ENCODE measurements around the gene SPAG9.
"Not testable (repeated sequence)": the region's sequence is repeated elsewhere in the genome, so short reads cannot be mapped to it uniquely, and the experiment has no call there.

Gene SPAG9

GRCh38 chr17:51103451-51103850 is 17.2 kb downstream of the SPAG9 start:
- H3K9ac ChIP-seq (ENCODE audit: low read depth, low read length) = no peak overlapping the region
- H3K4me1 ChIP-seq (ENCODE audit: control insufficient read depth, insufficient read depth, low read length) = peaks cover 2% of the 10 kb centered on the region
- H3K4me3 ChIP-seq (ENCODE audit: low read length) = no peak overlapping the region
- no peaks in the 10 kb centered on the region for H3K27me3 ChIP-seq (ENCODE audit: control insufficient read depth, insufficient read depth, low read length)
- no peak overlapping the region for H3K4me2 ChIP-seq (ENCODE audit: low read length)
- peaks cover 4% of the 10 kb centered on the region for H3K36me3 ChIP-seq (ENCODE audit: insufficient read depth, low read length)
- H3K9me3 ChIP-seq (replicated peaks; ENCODE audit: low read length) = no peaks in the 10 kb centered on the region

- Histone ChIP-seq H3K4me3 (ENCODE audit: low read length) (no peak overlapping the region), H3K27me3 (ENCODE audit: control insufficient read depth, insufficient read depth, low read length) (no peaks in the 10 kb centered on the region), H3K4me1 (ENCODE audit: control insufficient read depth, insufficient read depth, low read length) (peaks cover 2% of the 10 kb centered on the region), H3K9me3 (replicated peaks; ENCODE audit: low read length) (no peaks in the 10 kb centered on the region), H3K9ac (ENCODE audit: low read depth, low read length) (no peak overlapping the region), H3K4me2 (ENCODE audit: low read length) (no peak overlapping the region), H3K36me3 (ENCODE audit: insufficient read depth, low read length) (peaks cover 4% of the 10 kb centered on the region)
Measured at GRCh38 chr17:51103050-51103449, 17.6 kb downstream of the SPAG9 start.

GRCh38 chr17:51097708-51098446 is 22.8 kb downstream of the SPAG9 start:
- H3K4me2 ChIP-seq (ENCODE audit: low read length) = no peak overlapping the region
- H3K9ac ChIP-seq (ENCODE audit: low read depth, low read length) = no peak overlapping the region
- H3K4me1 ChIP-seq (ENCODE audit: control insufficient read depth, insufficient read depth, low read length) = no peaks in the 10 kb centered on the region
- H3K4me3 ChIP-seq (ENCODE audit: low read length) = no peak overlapping the region
- H3K36me3 ChIP-seq (ENCODE audit: insufficient read depth, low read length) = peaks cover 9% of the 10 kb centered on the region
- no peaks in the 10 kb centered on the region for H3K27me3 ChIP-seq (ENCODE audit: control insufficient read depth, insufficient read depth, low read length)
- H3K9me3 ChIP-seq (replicated peaks; ENCODE audit: low read length) = no peaks in the 10 kb centered on the region

GRCh38 chr17:51091635-51092034 is 29.0 kb downstream of the SPAG9 start:
- Histone ChIP-seq H3K4me2 (ENCODE audit: low read length) (no peak overlapping the region), H3K4me1 (ENCODE audit: control insufficient read depth, insufficient read depth, low read length) (peaks cover 11% of the 10 kb centered on the region), H3K4me3 (ENCODE audit: low read length) (no peak overlapping the region), H3K9ac (ENCODE audit: low read depth, low read length) (no peak overlapping the region), H3K27me3 (ENCODE audit: control insufficient read depth, insufficient read depth, low read length) (no peaks in the 10 kb centered on the region), H3K36me3 (ENCODE audit: insufficient read depth, low read length) (peaks cover 4% of the 10 kb centered on the region), H3K9me3 (replicated peaks; ENCODE audit: low read length) (no peaks in the 10 kb centered on the region)

- H3K36me3 ChIP-seq (ENCODE audit: insufficient read depth, low read length); H3K9ac ChIP-seq (ENCODE audit: low read depth, low read length); H3K4me3 ChIP-seq (ENCODE audit: low read length); H3K27me3 ChIP-seq (ENCODE audit: control insufficient read depth, insufficient read depth, low read length); H3K4me2 ChIP-seq (ENCODE audit: low read length); H3K9me3 ChIP-seq (replicated peaks; ENCODE audit: low read length): not testable (repeated sequence)
- H3K4me1 ChIP-seq (ENCODE audit: control insufficient read depth, insufficient read depth, low read length) = peaks cover 36% of the 10 kb centered on the region
Measured at GRCh38 chr17:51088868-51089267, 31.8 kb downstream of the SPAG9 start.

- Histone ChIP-seq H3K36me3 (ENCODE audit: insufficient read depth, low read length) (no peaks in the 10 kb centered on the region), H3K4me2 (ENCODE audit: low read length) (no peak overlapping the region), H3K4me1 (ENCODE audit: control insufficient read depth, insufficient read depth, low read length) (peaks cover 37% of the 10 kb centered on the region), H3K9me3 (replicated peaks; ENCODE audit: low read length) (no peaks in the 10 kb centered on the region), H3K4me3 (ENCODE audit: low read length) (no peak overlapping the region), H3K27me3 (ENCODE audit: control insufficient read depth, insufficient read depth, low read length) (no peaks in the 10 kb centered on the region), H3K9ac (ENCODE audit: low read depth, low read length) (no peak overlapping the region)
Measured at GRCh38 chr17:51088287-51088686, 32.4 kb downstream of the SPAG9 start.

- Histone ChIP-seq H3K9ac (ENCODE audit: low read depth, low read length) (peak overlapping the region; percentile 36), H3K27me3 (ENCODE audit: control insufficient read depth, insufficient read depth, low read length) (no peaks in the 10 kb centered on the region), H3K9me3 (replicated peaks; ENCODE audit: low read length) (no peaks in the 10 kb centered on the region), H3K4me1 (ENCODE audit: control insufficient read depth, insufficient read depth, low read length) (peaks cover 37% of the 10 kb centered on the region), H3K4me2 (ENCODE audit: low read length) (no peak overlapping the region), H3K36me3 (ENCODE audit: insufficient read depth, low read length) (no peaks in the 10 kb centered on the region), H3K4me3 (ENCODE audit: low read length) (no peak overlapping the region)
Measured at GRCh38 chr17:51087072-51087757, 33.5 kb downstream of the SPAG9 start.

GRCh38 chr17:51085150-51085805 is 35.4 kb downstream of the SPAG9 start:
- peak overlapping the region; percentile 63 for H3K4me3 ChIP-seq (ENCODE audit: low read length)
- peaks cover 33% of the 10 kb centered on the region for H3K4me1 ChIP-seq (ENCODE audit: control insufficient read depth, insufficient read depth, low read length)
- H3K27me3 ChIP-seq (ENCODE audit: control insufficient read depth, insufficient read depth, low read length) = no peaks in the 10 kb centered on the region
- H3K9ac ChIP-seq (ENCODE audit: low read depth, low read length) = peak overlapping the region; percentile 76
- H3K36me3 ChIP-seq (ENCODE audit: insufficient read depth, low read length) = no peaks in the 10 kb centered on the region
- H3K4me2 ChIP-seq (ENCODE audit: low read length) = peak overlapping the region; percentile 85
- H3K9me3 ChIP-seq (replicated peaks; ENCODE audit: low read length) = no peaks in the 10 kb centered on the region

- H3K9ac ChIP-seq (ENCODE audit: low read depth, low read length) = no peak overlapping the region
- no peak overlapping the region for H3K4me2 ChIP-seq (ENCODE audit: low read length)
- H3K9me3 ChIP-seq (replicated peaks; ENCODE audit: low read length) = no peaks in the 10 kb centered on the region
- H3K4me3 ChIP-seq (ENCODE audit: low read length) = no peak overlapping the region
- peaks cover 38% of the 10 kb centered on the region for H3K4me1 ChIP-seq (ENCODE audit: control insufficient read depth, insufficient read depth, low read length)
- H3K27me3 ChIP-seq (ENCODE audit: control insufficient read depth, insufficient read depth, low read length) = no peaks in the 10 kb centered on the region
- H3K36me3 ChIP-seq (ENCODE audit: insufficient read depth, low read length) = peaks cover 3% of the 10 kb centered on the region
Measured at GRCh38 chr17:51083981-51084380, 36.7 kb downstream of the SPAG9 start.

- H3K9ac ChIP-seq (ENCODE audit: low read depth, low read length); H3K4me3 ChIP-seq (ENCODE audit: low read length); H3K9me3 ChIP-seq (replicated peaks; ENCODE audit: low read length); H3K36me3 ChIP-seq (ENCODE audit: insufficient read depth, low read length); H3K4me2 ChIP-seq (ENCODE audit: low read length); H3K27me3 ChIP-seq (ENCODE audit: control insufficient read depth, insufficient read depth, low read length): not testable (repeated sequence)
- H3K4me1 ChIP-seq (ENCODE audit: control insufficient read depth, insufficient read depth, low read length) = peaks cover 42% of the 10 kb centered on the region
Measured at GRCh38 chr17:51083364-51083763, 37.3 kb downstream of the SPAG9 start.

- Histone ChIP-seq H3K4me3 (ENCODE audit: low read length) (no peak overlapping the region), H3K4me2 (ENCODE audit: low read length) (peak overlapping the region; percentile 28), H3K9me3 (replicated peaks; ENCODE audit: low read length) (no peaks in the 10 kb centered on the region), H3K9ac (ENCODE audit: low read depth, low read length) (no peak overlapping the region), H3K27me3 (ENCODE audit: control insufficient read depth, insufficient read depth, low read length) (no peaks in the 10 kb centered on the region), H3K4me1 (ENCODE audit: control insufficient read depth, insufficient read depth, low read length) (peaks cover 11% of the 10 kb centered on the region), H3K36me3 (ENCODE audit: insufficient read depth, low read length) (peaks cover 18% of the 10 kb centered on the region)
Measured at GRCh38 chr17:51079049-51079448, 41.6 kb downstream of the SPAG9 start.
